ENCODE measurements around the gene LETM1.

GRCh38 chr4:1862055-1862911 is 6.3 kb upstream of the LETM1 start:
- TF ChIP-seq CTCF (conservative IDR thresholded peaks at IDR 0.05 in 1 of 2, IDR thresholded peaks at IDR 0.05 in 1 of 2; ENCODE audit: low read depth in 1 of 2, low read length in 2 of 2) (no peak), EZH2 (IDR thresholded peaks at IDR 0.05; ENCODE audit: low read length, missing control alignments) (no peak)

All from fibroblast of lung (primary cell).